Measurements from ENCODE around the gene STXBP6. TPM values are rescaled to one million over a fixed set of nuclear protein-coding genes. Genes with fewer than 3 reads are reported as not detected.

Gene STXBP6
- total and polyA plus RNA-seq, 2 experiments from 2014 or later, result 19.7 to 29.0 TPM

DNA sequence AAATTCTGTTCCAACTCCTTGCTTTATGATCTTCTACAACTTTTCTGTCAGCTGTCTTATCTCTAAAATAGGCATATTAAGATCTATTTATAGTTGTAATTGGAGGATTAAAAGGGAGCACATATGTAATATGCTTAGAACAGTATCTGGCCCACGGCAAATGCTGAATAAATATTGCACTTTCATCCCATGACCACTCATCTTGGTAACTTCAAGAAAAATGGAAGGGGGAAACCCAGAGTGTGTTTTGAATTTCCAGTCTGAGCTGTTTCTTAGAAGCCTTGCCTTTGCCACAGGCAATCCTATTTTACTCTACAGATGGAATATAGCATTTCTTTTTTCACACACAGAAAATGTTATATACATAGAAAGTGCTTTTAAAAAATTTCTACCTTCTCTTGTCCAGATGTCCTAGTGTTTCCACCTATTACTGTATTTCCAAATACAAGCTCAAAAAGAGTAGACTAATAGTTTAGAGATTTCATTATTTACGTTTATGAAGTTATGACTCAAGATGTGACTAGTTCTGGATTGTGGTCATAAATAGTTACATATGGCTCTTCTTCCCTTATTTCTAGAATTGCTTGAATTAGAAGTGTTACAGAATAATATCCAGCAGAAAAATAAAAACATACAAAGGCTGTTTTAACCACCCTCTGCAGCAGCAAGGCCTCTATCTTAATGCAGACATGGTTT is 6.2 kb upstream of the STXBP6 start:
- TF ChIP-seq NANOG (IDR thresholded peaks at IDR 0.05; ENCODE audit: borderline replicate concordance), result no peak
- TF ChIP-seq, protein P1, sequence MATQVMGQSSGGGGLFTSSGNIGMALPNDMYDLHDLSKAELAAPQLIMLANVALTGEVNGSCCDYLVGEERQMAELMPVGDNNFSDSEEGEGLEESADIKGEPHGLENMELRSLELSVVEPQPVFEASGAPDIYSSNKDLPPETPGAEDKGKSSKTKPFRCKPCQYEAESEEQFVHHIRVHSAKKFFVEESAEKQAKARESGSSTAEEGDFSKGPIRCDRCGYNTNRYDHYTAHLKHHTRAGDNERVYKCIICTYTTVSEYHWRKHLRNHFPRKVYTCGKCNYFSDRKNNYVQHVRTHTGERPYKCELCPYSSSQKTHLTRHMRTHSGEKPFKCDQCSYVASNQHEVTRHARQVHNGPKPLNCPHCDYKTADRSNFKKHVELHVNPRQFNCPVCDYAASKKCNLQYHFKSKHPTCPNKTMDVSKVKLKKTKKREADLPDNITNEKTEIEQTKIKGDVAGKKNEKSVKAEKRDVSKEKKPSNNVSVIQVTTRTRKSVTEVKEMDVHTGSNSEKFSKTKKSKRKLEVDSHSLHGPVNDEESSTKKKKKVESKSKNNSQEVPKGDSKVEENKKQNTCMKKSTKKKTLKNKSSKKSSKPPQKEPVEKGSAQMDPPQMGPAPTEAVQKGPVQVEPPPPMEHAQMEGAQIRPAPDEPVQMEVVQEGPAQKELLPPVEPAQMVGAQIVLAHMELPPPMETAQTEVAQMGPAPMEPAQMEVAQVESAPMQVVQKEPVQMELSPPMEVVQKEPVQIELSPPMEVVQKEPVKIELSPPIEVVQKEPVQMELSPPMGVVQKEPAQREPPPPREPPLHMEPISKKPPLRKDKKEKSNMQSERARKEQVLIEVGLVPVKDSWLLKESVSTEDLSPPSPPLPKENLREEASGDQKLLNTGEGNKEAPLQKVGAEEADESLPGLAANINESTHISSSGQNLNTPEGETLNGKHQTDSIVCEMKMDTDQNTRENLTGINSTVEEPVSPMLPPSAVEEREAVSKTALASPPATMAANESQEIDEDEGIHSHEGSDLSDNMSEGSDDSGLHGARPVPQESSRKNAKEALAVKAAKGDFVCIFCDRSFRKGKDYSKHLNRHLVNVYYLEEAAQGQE (IDR thresholded peaks at IDR 0.05; ENCODE audit: unreplicated experiment), result no peak
- H3K27me3 ChIP-seq (ENCODE audit: insufficient read depth), result peaks cover 7% of the 10 kb centered on the region
- Mint-ChIP-seq H3K36me3 (ENCODE audit: low read depth) (no peaks in the 10 kb centered on the region), H3K27me3 (ENCODE audit: insufficient read depth, low read depth, poor library complexity) (peaks cover 5% of the 10 kb centered on the region), H3K4me3 (no peak overlapping the region), H3K27ac (no peak overlapping the region), H3K4me1 (peaks cover 33% of the 10 kb centered on the region), H3K9me3 (no peaks in the 10 kb centered on the region)
- H3K27ac ChIP-seq (ENCODE audit: low read depth), result no peak overlapping the region
- H3F3A ChIP-seq (replicated peaks; ENCODE audit: low read depth), result no peaks in the 10 kb centered on the region
- no peaks in the 10 kb centered on the region for H4K20me1 ChIP-seq (replicated peaks; ENCODE audit: insufficient read depth)
- peaks cover 41% of the 10 kb centered on the region for H3K4me1 ChIP-seq (ENCODE audit: insufficient read depth)
- DNase-seq (ENCODE audit: low spot score) (no peak), ATAC-seq (no peak)
- no peak overlapping the region for H3K4me2 ChIP-seq
- no peaks in the 10 kb centered on the region for H3K9me2 ChIP-seq (ENCODE audit: insufficient read depth)
- no peak overlapping the region for H3K4me3 ChIP-seq
- H3K36me3 ChIP-seq (ENCODE audit: insufficient read depth), result no peaks in the 10 kb centered on the region
- no peaks in the 10 kb centered on the region for H3K79me2 ChIP-seq (replicated peaks; ENCODE audit: insufficient read depth)
- no peak overlapping the region for H2AFZ ChIP-seq

DNA sequence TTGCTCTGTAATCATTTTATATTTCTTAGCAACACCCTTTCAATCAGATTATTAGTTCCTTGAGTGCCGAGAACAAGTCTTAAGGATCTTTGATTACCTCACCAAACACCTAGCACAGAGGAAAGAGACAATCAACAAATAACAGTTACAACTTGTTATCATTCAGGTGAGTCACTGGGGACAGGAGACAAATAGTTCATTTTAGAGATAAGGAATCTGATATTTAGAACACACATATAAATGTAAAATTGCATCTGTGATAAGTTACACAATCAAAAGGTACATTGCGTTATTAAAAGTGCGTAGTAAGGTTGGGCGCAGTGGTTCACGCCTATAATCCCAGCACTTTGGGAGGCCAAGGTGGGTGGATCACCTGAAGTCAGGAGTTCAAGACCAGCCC is 5.1 kb upstream of the STXBP6 start:
- Histone ChIP-seq H3K79me2 (replicated peaks; ENCODE audit: insufficient read depth) (no peaks in the 10 kb centered on the region), H3K9me2 (ENCODE audit: insufficient read depth) (no peaks in the 10 kb centered on the region), H3F3A (replicated peaks; ENCODE audit: low read depth) (no peaks in the 10 kb centered on the region), H3K4me1 (ENCODE audit: insufficient read depth) (peaks cover 49% of the 10 kb centered on the region), H3K27me3 (ENCODE audit: insufficient read depth) (peaks cover 18% of the 10 kb centered on the region), H4K20me1 (replicated peaks; ENCODE audit: insufficient read depth) (no peaks in the 10 kb centered on the region), H2AFZ (no peak overlapping the region), H3K4me3 (no peak overlapping the region), H3K27ac (ENCODE audit: low read depth) (no peak overlapping the region), H3K36me3 (ENCODE audit: insufficient read depth) (no peaks in the 10 kb centered on the region), H3K4me2 (no peak overlapping the region)
- H3K27ac Mint-ChIP-seq, result no peak overlapping the region
- ATAC-seq (no peak), DNase-seq (ENCODE audit: low spot score) (no peak)
- no peak overlapping the region for H3K4me3 Mint-ChIP-seq
- no peaks in the 10 kb centered on the region for H3K9me3 Mint-ChIP-seq
- H3K27me3 Mint-ChIP-seq (ENCODE audit: insufficient read depth, low read depth, poor library complexity), result peaks cover 13% of the 10 kb centered on the region
- H3K4me1 Mint-ChIP-seq, result peaks cover 41% of the 10 kb centered on the region
- no peaks in the 10 kb centered on the region; the same call in 2 of the 3 replicates for H3K36me3 Mint-ChIP-seq (ENCODE audit: low read depth)
- TF ChIP-seq, protein P2, sequence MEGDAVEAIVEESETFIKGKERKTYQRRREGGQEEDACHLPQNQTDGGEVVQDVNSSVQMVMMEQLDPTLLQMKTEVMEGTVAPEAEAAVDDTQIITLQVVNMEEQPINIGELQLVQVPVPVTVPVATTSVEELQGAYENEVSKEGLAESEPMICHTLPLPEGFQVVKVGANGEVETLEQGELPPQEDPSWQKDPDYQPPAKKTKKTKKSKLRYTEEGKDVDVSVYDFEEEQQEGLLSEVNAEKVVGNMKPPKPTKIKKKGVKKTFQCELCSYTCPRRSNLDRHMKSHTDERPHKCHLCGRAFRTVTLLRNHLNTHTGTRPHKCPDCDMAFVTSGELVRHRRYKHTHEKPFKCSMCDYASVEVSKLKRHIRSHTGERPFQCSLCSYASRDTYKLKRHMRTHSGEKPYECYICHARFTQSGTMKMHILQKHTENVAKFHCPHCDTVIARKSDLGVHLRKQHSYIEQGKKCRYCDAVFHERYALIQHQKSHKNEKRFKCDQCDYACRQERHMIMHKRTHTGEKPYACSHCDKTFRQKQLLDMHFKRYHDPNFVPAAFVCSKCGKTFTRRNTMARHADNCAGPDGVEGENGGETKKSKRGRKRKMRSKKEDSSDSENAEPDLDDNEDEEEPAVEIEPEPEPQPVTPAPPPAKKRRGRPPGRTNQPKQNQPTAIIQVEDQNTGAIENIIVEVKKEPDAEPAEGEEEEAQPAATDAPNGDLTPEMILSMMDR (conservative IDR thresholded peaks at IDR 0.05; ENCODE audit: low read depth in 2 of 2), result no peak

All from GM23338 (cell line).